WI38 (cell line): Measurements from ENCODE around the gene TMOD2.

ENCODE experiments used
- H3K4me3 ChIP-seq: 2 replicates; pipeline ENCODE4 v1.5.1; 2011; ENCODE audit warnings: low read depth, mild to moderate bottlenecking, control low read depth, low read length
- CTCF ChIP-seq: IDR thresholded peaks from 2 replicates; pipeline ENCODE4 v1.5.1; 2012; ENCODE audit warnings: low read depth, mild to moderate bottlenecking, control low read depth, low read length

TMOD2 gene

GRCh38 chr15:51736751-51737521 lies 14.5 kb upstream of the TMOD2 start:
- peak overlapping the region; percentile 69 for H3K4me3 ChIP-seq
- TF ChIP-seq CTCF = no peak

GRCh38 chr15:51737522-51738305 lies 13.7 kb upstream of the TMOD2 start, which contains the start of gene LYSMD2:
Gene LYSMD2 (minus strand): TSS chr15:51737655. CDS start chr15:51737622, 33 bp downstream.
- H3K4me3 ChIP-seq = peak within 1 kb of the TSS; percentile 69
- TF ChIP-seq CTCF = no peak

- TF ChIP-seq CTCF = no peak
- no peak overlapping the region for H3K4me3 ChIP-seq
These were observed 12.8 kb upstream of the TMOD2 start for GRCh38 chr15:51738553-51738952.

GRCh38 chr15:51739061-51739712 lies 12.2 kb upstream of the TMOD2 start:
- TF ChIP-seq CTCF = no peak
- no peak overlapping the region for H3K4me3 ChIP-seq

- no peak for TF ChIP-seq CTCF
- no peak overlapping the region for H3K4me3 ChIP-seq
These were observed 2.1 kb upstream of the TMOD2 start for GRCh38 chr15:51749307-51749706.

- TF ChIP-seq CTCF = no peak
- H3K4me3 ChIP-seq = no peak overlapping the region
These were observed 1.2 kb upstream of the TMOD2 start for GRCh38 chr15:51750186-51750585.
